ENCODE measurements around the gene G0S2.

The G0S2 gene

GRCh38 chr1:209629621-209630382, 45.4 kb upstream of the G0S2 start:
- H3K9me2 ChIP-seq (replicated peaks; ENCODE audit: control insufficient read depth, low read length) = no peaks in the 10 kb centered on the region
- no peak overlapping the region for H3K27ac ChIP-seq (ENCODE audit: low read depth, low read length)
- no peaks in the 10 kb centered on the region for H3F3A ChIP-seq (ENCODE audit: control insufficient read depth, insufficient read depth)
- H3K36me3 ChIP-seq (ENCODE audit: control insufficient read depth, low read length) = no peaks in the 10 kb centered on the region
- no peaks in the 10 kb centered on the region for H4K20me1 ChIP-seq (ENCODE audit: control insufficient read depth, insufficient read depth, low read depth, low read length)
- no peaks in the 10 kb centered on the region for H3K27me3 ChIP-seq (ENCODE audit: control insufficient read depth, low read length)
- TF ChIP-seq EZH2phosphoT487 (IDR thresholded peaks at IDR 0.05; ENCODE audit: borderline replicate concordance, low read length) = no peak
- TF ChIP-seq CTCF (IDR thresholded peaks at IDR 0.05; ENCODE audit: low read depth, low read length, poor library complexity, severe bottlenecking) = no peak
- no peaks in the 10 kb centered on the region for H3K79me2 ChIP-seq (ENCODE audit: control insufficient read depth, low read length)
- no peak overlapping the region for H3K4me2 ChIP-seq (ENCODE audit: low read length)
- H3K9me3 ChIP-seq (ENCODE audit: control insufficient read depth, insufficient read depth, low read length) = no peaks in the 10 kb centered on the region
- H3K4me3 ChIP-seq (ENCODE audit: low read length) = no peak overlapping the region
- no peaks in the 10 kb centered on the region for H3K4me1 ChIP-seq (ENCODE audit: control insufficient read depth, low read length)

GRCh38 chr1:209630383-209631225, 44.6 kb upstream of the G0S2 start:
- Histone ChIP-seq H3K79me2 (ENCODE audit: control insufficient read depth, low read length) (no peaks in the 10 kb centered on the region), H3K9me2 (replicated peaks; ENCODE audit: control insufficient read depth, low read length) (no peaks in the 10 kb centered on the region), H3K27ac (ENCODE audit: low read depth, low read length) (no peak overlapping the region), H4K20me1 (ENCODE audit: control insufficient read depth, insufficient read depth, low read depth, low read length) (no peaks in the 10 kb centered on the region), H3K36me3 (ENCODE audit: control insufficient read depth, low read length) (no peaks in the 10 kb centered on the region), H3F3A (ENCODE audit: control insufficient read depth, insufficient read depth) (no peaks in the 10 kb centered on the region), H3K4me2 (ENCODE audit: low read length) (no peak overlapping the region), H3K27me3 (ENCODE audit: control insufficient read depth, low read length) (no peaks in the 10 kb centered on the region), H3K4me1 (ENCODE audit: control insufficient read depth, low read length) (no peaks in the 10 kb centered on the region), H3K9me3 (ENCODE audit: control insufficient read depth, insufficient read depth, low read length) (no peaks in the 10 kb centered on the region), H3K4me3 (ENCODE audit: low read length) (no peak overlapping the region)
- TF ChIP-seq EZH2phosphoT487 (IDR thresholded peaks at IDR 0.05; ENCODE audit: borderline replicate concordance, low read length) = no peak
- TF ChIP-seq CTCF (IDR thresholded peaks at IDR 0.05; ENCODE audit: low read depth, low read length, poor library complexity, severe bottlenecking) = no peak

- H3K36me3 ChIP-seq (ENCODE audit: control insufficient read depth, low read length) = no peaks in the 10 kb centered on the region
- no peaks in the 10 kb centered on the region for H3K79me2 ChIP-seq (ENCODE audit: control insufficient read depth, low read length)
- no peak for TF ChIP-seq EZH2phosphoT487 (IDR thresholded peaks at IDR 0.05; ENCODE audit: borderline replicate concordance, low read length)
- TF ChIP-seq CTCF (IDR thresholded peaks at IDR 0.05; ENCODE audit: low read depth, low read length, poor library complexity, severe bottlenecking) = no peak
- no peaks in the 10 kb centered on the region for H3K9me2 ChIP-seq (replicated peaks; ENCODE audit: control insufficient read depth, low read length)
- no peaks in the 10 kb centered on the region for H4K20me1 ChIP-seq (ENCODE audit: control insufficient read depth, insufficient read depth, low read depth, low read length)
- no peaks in the 10 kb centered on the region for H3K4me1 ChIP-seq (ENCODE audit: control insufficient read depth, low read length)
- H3K4me3 ChIP-seq (ENCODE audit: low read length) = no peak overlapping the region
- no peaks in the 10 kb centered on the region for H3K27me3 ChIP-seq (ENCODE audit: control insufficient read depth, low read length)
- no peak overlapping the region for H3K4me2 ChIP-seq (ENCODE audit: low read length)
- no peaks in the 10 kb centered on the region for H3K9me3 ChIP-seq (ENCODE audit: control insufficient read depth, insufficient read depth, low read length)
- no peak overlapping the region for H3K27ac ChIP-seq (ENCODE audit: low read depth, low read length)
- no peaks in the 10 kb centered on the region for H3F3A ChIP-seq (ENCODE audit: control insufficient read depth, insufficient read depth)
Observed at GRCh38 chr1:209633335-209633997, 41.7 kb upstream of the G0S2 start.
